ENCODE data around the gene PRMT2.

PRMT2 gene

DNA sequence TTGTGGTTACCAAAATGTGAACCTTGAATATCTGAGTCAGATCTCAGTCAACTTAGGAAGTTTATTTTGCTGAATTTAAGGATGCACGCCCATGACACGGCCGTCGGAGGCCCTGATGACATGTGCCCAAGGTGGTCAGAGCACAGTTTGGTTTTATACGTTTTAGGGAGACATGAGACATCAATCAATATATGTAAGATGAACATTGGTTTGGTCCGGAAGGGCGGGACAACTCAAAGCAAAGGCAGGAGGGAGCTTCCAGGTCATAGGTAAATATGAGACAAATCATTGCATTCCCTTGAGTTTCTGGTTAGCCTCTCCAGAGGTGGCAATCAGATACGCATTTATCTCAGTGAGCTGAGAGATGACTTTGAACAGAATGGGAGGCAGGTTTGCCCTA, 1.0 kb upstream of the PRMT2 start:
- peak overlapping the region; percentile 97 for H3K9ac ChIP-seq (ENCODE audit: low read depth, low read length)
- no peaks in the 10 kb centered on the region for H3K27me3 ChIP-seq (ENCODE audit: control insufficient read depth, insufficient read depth, low read length)
- peaks cover 9% of the 10 kb centered on the region for H3K36me3 ChIP-seq (ENCODE audit: insufficient read depth, low read length)
- H3K4me3 ChIP-seq (ENCODE audit: low read length), result peak overlapping the region; percentile 99
- peaks cover 38% of the 10 kb centered on the region for H3K4me1 ChIP-seq (ENCODE audit: control insufficient read depth, insufficient read depth, low read length)
- H3K4me2 ChIP-seq (ENCODE audit: low read length), result peak overlapping the region; percentile 92
- H3K9me3 ChIP-seq (replicated peaks; ENCODE audit: low read length), result no peaks in the 10 kb centered on the region

DNA sequence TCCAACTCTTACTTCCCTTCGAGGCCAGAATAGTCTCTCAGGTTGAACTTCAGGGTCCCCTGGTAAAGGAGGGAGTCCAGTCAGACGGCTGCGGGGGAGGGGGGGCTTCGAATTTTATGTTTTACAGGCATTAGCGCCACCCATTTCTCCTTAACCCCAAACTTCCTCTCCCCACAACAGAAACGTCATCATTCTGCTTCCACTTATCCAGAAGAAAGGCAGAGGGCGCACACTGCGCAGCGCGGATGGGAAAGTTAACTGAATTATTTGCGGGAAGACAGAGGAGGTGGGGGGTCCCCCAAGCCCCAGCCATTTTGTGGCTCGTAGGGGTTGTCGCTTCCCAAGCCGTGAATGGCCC, 529 bp upstream of the PRMT2 start:
- no peaks in the 10 kb centered on the region for H3K27me3 ChIP-seq (ENCODE audit: control insufficient read depth, insufficient read depth, low read length)
- peak overlapping the region; percentile 92 for H3K4me2 ChIP-seq (ENCODE audit: low read length)
- no peaks in the 10 kb centered on the region for H3K9me3 ChIP-seq (replicated peaks; ENCODE audit: low read length)
- peaks cover 41% of the 10 kb centered on the region for H3K4me1 ChIP-seq (ENCODE audit: control insufficient read depth, insufficient read depth, low read length)
- peak overlapping the region; percentile 97 for H3K9ac ChIP-seq (ENCODE audit: low read depth, low read length)
- H3K36me3 ChIP-seq (ENCODE audit: insufficient read depth, low read length), result peaks cover 9% of the 10 kb centered on the region
- H3K4me3 ChIP-seq (ENCODE audit: low read length), result peak overlapping the region; percentile 99

DNA sequence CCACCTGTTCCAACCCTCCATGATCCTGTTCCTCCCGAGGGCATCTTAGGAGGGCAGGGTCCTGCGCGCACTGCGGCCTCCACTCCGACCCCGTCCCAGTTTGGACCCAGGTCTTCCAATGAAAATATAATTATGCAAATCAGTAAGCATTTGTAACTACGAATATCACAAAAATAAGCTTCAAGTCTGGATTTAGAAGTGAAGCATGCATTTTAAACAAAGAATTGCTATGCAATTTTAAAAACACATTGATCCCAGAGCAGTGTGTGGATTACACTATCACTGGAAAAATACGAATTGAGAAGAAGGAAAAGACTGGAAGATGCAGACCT, 673 bp downstream of the PRMT2 start:
- H3K9me3 ChIP-seq (replicated peaks; ENCODE audit: low read length), result no peaks in the 10 kb centered on the region
- H3K4me3 ChIP-seq (ENCODE audit: low read length), result peak overlapping the region; percentile 99
- H3K27me3 ChIP-seq (ENCODE audit: control insufficient read depth, insufficient read depth, low read length), result no peaks in the 10 kb centered on the region
- H3K9ac ChIP-seq (ENCODE audit: low read depth, low read length), result peak overlapping the region; percentile 97
- peak overlapping the region; percentile 92 for H3K4me2 ChIP-seq (ENCODE audit: low read length)
- peaks cover 15% of the 10 kb centered on the region for H3K36me3 ChIP-seq (ENCODE audit: insufficient read depth, low read length)
- peaks cover 41% of the 10 kb centered on the region for H3K4me1 ChIP-seq (ENCODE audit: control insufficient read depth, insufficient read depth, low read length)

DNA sequence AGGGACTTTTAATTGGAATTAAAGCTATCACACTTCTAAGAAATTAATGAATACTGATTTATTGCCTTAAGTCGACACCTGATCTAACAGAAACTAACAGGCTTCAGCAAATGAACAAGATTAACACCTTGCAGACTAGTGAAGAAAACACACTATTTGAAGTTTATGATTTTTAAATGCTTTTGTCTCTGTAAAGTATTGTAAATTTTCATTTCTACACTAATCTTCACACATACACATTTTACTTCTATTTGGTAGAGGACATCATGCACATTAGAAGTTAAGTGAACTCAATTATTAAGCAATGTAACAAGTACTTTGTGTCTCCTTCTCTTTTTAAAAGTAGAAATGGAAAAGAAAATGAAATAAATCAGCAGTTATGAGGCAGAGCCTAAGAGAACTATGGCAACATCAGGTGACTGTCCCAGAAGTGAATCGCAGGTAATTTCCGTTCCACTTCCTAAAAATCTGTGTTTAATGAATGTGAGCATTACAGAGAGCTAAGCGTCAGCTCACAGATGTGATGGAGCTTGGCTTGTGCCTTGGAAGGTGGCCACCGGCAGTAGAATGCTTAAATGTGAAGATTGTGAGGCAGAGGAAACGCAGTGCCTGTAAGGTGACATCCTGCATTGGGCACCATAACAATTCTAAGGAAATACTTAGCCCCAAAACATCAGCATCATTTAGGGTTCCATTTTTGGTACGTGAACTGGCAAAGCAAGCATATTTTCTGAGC, 1.2 kb downstream of the PRMT2 start:
- Histone ChIP-seq H3K36me3 (ENCODE audit: insufficient read depth, low read length) (peaks cover 17% of the 10 kb centered on the region), H3K27me3 (ENCODE audit: control insufficient read depth, insufficient read depth, low read length) (no peaks in the 10 kb centered on the region), H3K9ac (ENCODE audit: low read depth, low read length) (peak overlapping the region; percentile 97), H3K9me3 (replicated peaks; ENCODE audit: low read length) (no peaks in the 10 kb centered on the region), H3K4me1 (ENCODE audit: control insufficient read depth, insufficient read depth, low read length) (peaks cover 46% of the 10 kb centered on the region), H3K4me2 (ENCODE audit: low read length) (peak overlapping the region; percentile 92), H3K4me3 (ENCODE audit: low read length) (peak overlapping the region; percentile 99)

DNA sequence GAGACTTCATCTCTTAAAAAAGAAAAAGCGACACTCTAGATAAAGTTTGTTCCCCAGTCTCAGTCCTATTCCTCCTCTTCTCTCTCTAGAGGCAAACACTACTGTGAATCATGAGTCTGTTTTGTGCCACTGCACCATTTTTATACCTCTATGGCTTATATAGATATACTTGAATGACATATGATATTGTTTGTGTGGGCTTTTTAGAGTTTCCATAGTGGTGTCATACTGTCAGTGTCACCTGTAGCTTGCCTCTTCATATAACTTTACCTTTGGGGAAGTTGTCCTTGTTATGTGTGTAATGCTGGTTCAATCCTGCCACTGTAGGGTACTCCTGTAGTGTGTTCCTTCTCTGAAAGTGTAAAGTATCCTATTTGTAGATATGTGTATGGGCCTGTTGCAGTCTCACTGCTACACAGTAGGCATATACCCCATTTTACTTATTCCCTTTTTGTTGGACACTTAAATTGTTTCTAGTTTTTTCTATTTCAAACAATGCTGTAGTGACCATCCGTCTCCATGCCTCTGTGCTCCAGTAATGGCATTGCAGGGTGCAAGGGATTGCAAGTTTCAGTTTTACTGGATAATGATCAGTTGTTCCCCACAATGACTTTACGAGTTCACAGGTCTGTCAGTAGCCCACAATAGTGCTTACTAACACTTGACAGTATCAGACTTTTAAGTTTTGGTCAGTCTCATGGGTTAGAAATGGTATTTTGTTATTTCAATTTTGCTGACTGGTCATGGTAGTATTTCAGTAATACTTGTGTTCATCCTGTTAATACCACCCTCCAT, 2.7 kb downstream of the PRMT2 start:
- peaks cover 29% of the 10 kb centered on the region for H3K36me3 ChIP-seq (ENCODE audit: insufficient read depth, low read length)
- H3K4me1 ChIP-seq (ENCODE audit: control insufficient read depth, insufficient read depth, low read length), result peaks cover 49% of the 10 kb centered on the region
- no peaks in the 10 kb centered on the region for H3K27me3 ChIP-seq (ENCODE audit: control insufficient read depth, insufficient read depth, low read length)
- H3K9me3 ChIP-seq (replicated peaks; ENCODE audit: low read length), result no peaks in the 10 kb centered on the region
- H3K4me2 ChIP-seq (ENCODE audit: low read length), result peak overlapping the region; percentile 92
- H3K9ac ChIP-seq (ENCODE audit: low read depth, low read length), result no peak overlapping the region
- peak overlapping the region; percentile 56 for H3K4me3 ChIP-seq (ENCODE audit: low read length)

DNA sequence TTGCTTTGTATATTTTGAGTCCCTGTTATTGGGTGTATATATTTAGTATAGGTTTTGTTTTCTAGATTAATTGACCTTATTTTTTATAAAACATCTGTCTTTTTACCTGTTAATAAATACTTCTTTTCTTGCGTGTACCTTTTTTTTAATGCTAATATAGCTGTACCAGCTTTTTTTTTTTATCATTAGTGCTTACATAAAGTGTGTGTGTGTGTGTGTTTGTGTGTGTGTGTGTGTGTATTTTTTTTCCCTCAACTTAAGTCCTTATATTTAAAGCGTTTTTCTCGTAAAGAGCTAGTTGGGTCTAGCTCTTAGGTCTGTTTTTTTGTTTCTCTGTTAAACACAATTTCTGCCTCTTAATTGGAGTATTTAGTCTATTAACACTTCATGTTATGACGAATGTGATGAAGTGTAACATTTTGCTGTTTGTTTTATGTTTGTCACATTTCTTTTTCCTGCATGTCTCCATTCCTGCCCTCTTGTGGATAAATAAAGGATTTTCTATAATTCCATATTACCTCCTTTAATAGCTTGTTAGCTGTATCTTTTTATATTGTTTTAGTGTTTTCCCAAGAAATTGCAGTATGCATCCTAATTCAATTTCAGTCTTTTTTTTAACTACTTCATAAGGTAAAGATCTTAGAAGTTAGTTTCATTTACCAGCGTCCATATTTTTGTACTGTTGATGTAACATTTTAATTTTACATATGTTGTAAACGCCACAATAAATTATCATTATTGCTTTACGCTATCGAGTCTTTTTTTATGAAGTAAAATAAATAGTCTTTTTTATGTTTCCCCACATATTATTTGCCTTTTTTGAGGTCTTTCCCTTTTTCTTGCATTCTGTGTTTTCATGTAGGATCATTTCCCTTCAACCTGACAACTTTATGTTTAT, 4.3 kb downstream of the PRMT2 start:
- no peaks in the 10 kb centered on the region for H3K27me3 ChIP-seq (ENCODE audit: control insufficient read depth, insufficient read depth, low read length)
- H3K4me2 ChIP-seq (ENCODE audit: low read length), result peak overlapping the region; percentile 92
- H3K36me3 ChIP-seq (ENCODE audit: insufficient read depth, low read length), result peaks cover 44% of the 10 kb centered on the region
- H3K4me3 ChIP-seq (ENCODE audit: low read length), result no peak overlapping the region
- H3K9ac ChIP-seq (ENCODE audit: low read depth, low read length), result peak overlapping the region; percentile 31
- H3K9me3 ChIP-seq (replicated peaks; ENCODE audit: low read length), result no peaks in the 10 kb centered on the region
- peaks cover 45% of the 10 kb centered on the region for H3K4me1 ChIP-seq (ENCODE audit: control insufficient read depth, insufficient read depth, low read length)

DNA sequence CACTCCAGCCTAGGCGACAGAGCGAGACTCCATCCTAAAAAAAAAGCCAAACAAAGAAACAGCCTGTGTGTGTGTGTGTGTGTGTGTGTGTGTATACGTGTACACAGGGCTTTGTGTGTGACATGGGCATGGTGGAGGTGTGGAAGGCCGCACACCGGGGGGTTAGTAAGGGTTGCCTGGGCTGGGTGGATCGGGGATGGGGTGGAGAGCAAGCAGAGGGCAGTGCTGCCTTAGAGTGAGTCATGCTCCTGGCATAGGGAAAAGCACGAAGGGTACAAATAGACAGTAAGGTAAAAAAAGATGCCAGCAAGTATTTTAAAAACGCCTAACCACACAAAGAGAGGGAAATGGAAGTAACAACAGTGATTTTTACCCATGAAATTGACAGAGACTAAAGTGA, 6.2 kb downstream of the PRMT2 start:
- H3K9ac ChIP-seq (ENCODE audit: low read depth, low read length), result no peak overlapping the region
- no peaks in the 10 kb centered on the region for H3K27me3 ChIP-seq (ENCODE audit: control insufficient read depth, insufficient read depth, low read length)
- H3K4me1 ChIP-seq (ENCODE audit: control insufficient read depth, insufficient read depth, low read length), result peaks cover 35% of the 10 kb centered on the region
- no peak overlapping the region for H3K4me3 ChIP-seq (ENCODE audit: low read length)
- H3K36me3 ChIP-seq (ENCODE audit: insufficient read depth, low read length), result peaks cover 60% of the 10 kb centered on the region
- no peaks in the 10 kb centered on the region for H3K9me3 ChIP-seq (replicated peaks; ENCODE audit: low read length)
- H3K4me2 ChIP-seq (ENCODE audit: low read length), result no peak overlapping the region

DNA sequence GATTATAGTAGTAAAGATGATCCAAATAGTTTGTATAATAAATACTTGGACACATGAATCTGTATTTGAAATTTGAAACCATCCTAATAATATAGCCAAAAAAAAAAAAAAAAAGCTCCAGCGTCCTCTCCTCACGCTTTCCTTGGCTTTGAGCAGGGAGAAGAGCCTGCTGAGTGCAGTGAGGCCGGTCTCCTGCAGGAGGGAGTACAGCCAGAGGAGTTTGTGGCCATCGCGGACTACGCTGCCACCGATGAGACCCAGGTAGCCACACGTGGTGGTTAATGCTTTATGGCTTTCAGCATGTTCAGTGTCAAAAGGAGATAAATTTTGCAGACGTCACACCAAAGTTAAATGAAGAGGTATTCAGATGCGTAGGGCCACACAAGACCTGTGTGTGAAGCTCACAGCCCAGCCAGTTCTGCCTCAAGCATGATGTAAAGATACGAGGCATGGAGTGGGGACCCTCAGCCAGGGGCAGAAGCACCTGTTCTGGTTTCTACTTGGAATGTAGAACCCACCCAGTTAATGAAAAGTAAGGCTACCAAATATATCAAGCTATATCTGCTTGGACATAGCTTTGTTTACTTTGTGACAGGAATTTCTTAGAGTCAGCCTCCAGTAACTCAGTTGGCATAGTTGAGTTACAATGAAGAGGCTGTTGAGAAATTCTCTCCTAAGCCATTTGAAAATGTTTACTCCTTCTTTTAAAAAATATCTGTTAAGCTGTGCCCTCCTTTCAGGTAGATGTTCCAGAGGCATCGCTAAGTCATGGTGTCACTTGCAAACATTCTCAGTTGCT, 8.1 kb downstream of the PRMT2 start:
- no peak overlapping the region for H3K9ac ChIP-seq (ENCODE audit: low read depth, low read length)
- H3K36me3 ChIP-seq (ENCODE audit: insufficient read depth, low read length), result peaks cover 73% of the 10 kb centered on the region
- H3K4me3 ChIP-seq (ENCODE audit: low read length), result no peak overlapping the region
- H3K4me2 ChIP-seq (ENCODE audit: low read length), result no peak overlapping the region
- H3K4me1 ChIP-seq (ENCODE audit: control insufficient read depth, insufficient read depth, low read length), result peaks cover 18% of the 10 kb centered on the region
- no peaks in the 10 kb centered on the region for H3K27me3 ChIP-seq (ENCODE audit: control insufficient read depth, insufficient read depth, low read length)
- H3K9me3 ChIP-seq (replicated peaks; ENCODE audit: low read length), result no peaks in the 10 kb centered on the region

DNA sequence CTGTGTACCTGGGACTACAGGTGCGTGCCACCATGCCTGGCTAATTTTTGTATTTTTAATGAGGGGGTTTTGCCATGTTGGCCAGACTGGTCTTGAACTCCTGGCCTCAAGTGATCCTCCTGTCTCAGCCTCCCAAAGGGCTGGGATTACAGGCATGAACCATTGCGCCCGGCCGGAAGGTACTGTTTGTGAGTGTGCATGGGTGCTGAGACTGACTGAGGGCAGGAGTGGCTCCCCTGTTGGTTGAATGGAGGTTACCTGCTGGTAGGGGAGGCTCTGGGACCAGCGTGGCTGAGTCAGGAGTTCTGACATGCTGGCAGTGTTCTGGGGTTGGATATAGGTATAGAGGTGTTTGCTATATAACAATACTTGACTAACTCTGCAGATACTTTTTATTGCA, 10.4 kb downstream of the PRMT2 start:
- Histone ChIP-seq H3K36me3 (ENCODE audit: insufficient read depth, low read length) (peaks cover 92% of the 10 kb centered on the region), H3K4me1 (ENCODE audit: control insufficient read depth, insufficient read depth, low read length) (peaks cover 8% of the 10 kb centered on the region)

DNA sequence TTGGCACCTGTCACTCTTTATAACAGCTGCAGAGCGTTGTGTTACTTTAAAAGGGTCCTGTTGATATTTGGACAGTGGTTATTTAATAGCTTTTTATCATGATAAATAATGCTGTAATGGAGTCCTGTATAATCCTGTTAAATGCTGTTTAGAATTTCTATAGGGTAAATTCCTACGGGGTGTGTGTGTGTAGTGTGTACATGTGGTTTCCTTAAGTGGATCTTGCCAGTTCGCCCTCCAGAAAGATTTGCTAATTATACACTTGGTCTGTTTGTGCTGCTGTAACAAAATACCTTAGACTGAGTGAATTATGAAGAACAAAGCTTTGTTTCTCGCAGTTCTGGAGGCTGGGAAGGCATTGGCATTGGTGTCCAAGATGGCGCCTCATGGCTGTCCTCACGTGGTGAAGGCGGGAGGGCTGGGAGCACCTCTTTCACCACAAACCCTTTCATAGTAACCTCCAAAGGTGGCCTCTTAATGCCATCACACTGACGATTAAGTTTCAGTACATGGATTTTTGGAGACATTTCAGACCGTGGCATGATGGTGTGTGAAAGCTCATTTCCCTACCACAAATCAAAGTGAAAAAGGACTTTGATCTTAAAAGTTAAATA, 11.2 kb downstream of the PRMT2 start:
- H3K36me3 ChIP-seq (ENCODE audit: insufficient read depth, low read length), result peaks cover 93% of the 10 kb centered on the region
- H3K4me3 ChIP-seq (ENCODE audit: low read length), result no peak overlapping the region
- no peaks in the 10 kb centered on the region for H3K27me3 ChIP-seq (ENCODE audit: control insufficient read depth, insufficient read depth, low read length)
- no peaks in the 10 kb centered on the region for H3K9me3 ChIP-seq (replicated peaks; ENCODE audit: low read length)
- peaks cover 4% of the 10 kb centered on the region for H3K4me1 ChIP-seq (ENCODE audit: control insufficient read depth, insufficient read depth, low read length)
- H3K9ac ChIP-seq (ENCODE audit: low read depth, low read length), result no peak overlapping the region
- no peak overlapping the region for H3K4me2 ChIP-seq (ENCODE audit: low read length)

More for the DNA sequence above, 10.4 kb downstream of the PRMT2 start:
- Histone ChIP-seq H3K9me3 (replicated peaks; ENCODE audit: low read length) (no peaks in the 10 kb centered on the region), H3K4me2 (ENCODE audit: low read length) (no peak overlapping the region), H3K27me3 (ENCODE audit: control insufficient read depth, insufficient read depth, low read length) (no peaks in the 10 kb centered on the region), H3K9ac (ENCODE audit: low read depth, low read length) (no peak overlapping the region), H3K4me3 (ENCODE audit: low read length) (no peak overlapping the region)

All from skeletal muscle satellite cell (primary cell).